Measurements from ENCODE around the gene FAM209A.
"Not testable (repeated sequence)": the region's sequence is repeated elsewhere in the genome, so short reads cannot be mapped to it uniquely, and the experiment has no call there.

DNA sequence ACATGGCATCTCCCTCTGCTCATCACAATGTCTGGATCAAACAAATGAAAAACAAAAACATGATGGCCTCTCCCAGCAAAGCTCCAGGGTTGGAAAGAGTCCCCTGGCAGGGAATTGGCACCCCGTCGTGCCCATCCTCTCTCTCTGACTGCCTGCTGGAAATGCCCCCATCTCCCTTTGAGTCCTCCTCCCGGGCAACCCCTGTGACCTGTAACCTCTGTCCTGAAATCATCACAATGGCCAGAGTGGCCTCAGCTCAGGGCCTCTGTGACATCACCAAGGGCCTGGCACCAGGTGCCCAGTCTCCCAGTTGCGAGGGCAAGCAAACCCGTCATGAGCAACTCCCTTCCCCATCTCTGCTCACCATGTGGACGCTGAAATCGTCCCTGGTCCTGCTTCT, at the start of gene FAM209A:
- TF ChIP-seq, protein P1, sequence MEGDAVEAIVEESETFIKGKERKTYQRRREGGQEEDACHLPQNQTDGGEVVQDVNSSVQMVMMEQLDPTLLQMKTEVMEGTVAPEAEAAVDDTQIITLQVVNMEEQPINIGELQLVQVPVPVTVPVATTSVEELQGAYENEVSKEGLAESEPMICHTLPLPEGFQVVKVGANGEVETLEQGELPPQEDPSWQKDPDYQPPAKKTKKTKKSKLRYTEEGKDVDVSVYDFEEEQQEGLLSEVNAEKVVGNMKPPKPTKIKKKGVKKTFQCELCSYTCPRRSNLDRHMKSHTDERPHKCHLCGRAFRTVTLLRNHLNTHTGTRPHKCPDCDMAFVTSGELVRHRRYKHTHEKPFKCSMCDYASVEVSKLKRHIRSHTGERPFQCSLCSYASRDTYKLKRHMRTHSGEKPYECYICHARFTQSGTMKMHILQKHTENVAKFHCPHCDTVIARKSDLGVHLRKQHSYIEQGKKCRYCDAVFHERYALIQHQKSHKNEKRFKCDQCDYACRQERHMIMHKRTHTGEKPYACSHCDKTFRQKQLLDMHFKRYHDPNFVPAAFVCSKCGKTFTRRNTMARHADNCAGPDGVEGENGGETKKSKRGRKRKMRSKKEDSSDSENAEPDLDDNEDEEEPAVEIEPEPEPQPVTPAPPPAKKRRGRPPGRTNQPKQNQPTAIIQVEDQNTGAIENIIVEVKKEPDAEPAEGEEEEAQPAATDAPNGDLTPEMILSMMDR (IDR thresholded peaks at IDR 0.05), result not testable (repeated sequence)
- not testable (repeated sequence) for TF ChIP-seq POLR2A (IDR thresholded peaks at IDR 0.05)
